ENCODE data around the gene GRIN1. TPM values are rescaled to one million over a fixed set of nuclear protein-coding genes. Genes with fewer than 3 reads are reported as not detected.

GRIN1 gene
- total and polyA plus RNA-seq, 2 donors (not counting 3 experiments of a cell fraction or from before 2014, with no cell fraction given): not detected

GRCh38 chr9:137163805-137164204, 24.9 kb downstream of the GRIN1 start:
- Histone ChIP-seq H3K9me1 (replicated peaks; ENCODE audit: control insufficient read depth, extremely low read depth, insufficient read depth, low read length) (no peaks in the 10 kb centered on the region), H3K4me3 (replicated peaks in 1 of 3; ENCODE audit: insufficient read depth in 1 of 3, low read depth in 1 of 3, low read length in 3 of 3) (no peak overlapping the region), H3K9ac (replicated peaks; ENCODE audit: extremely low read depth, insufficient read depth, low read length) (no peak overlapping the region), H3K27me3 (ENCODE audit: control insufficient read depth in 2 of 2, insufficient read depth in 2 of 2, low read length in 2 of 2) (peaks cover 27 to 31% of the 10 kb centered on the region in 2 experiments), H3K27ac (ENCODE audit: insufficient read depth, low read depth, low read length) (no peak overlapping the region), H3K4me1 (ENCODE audit: control insufficient read depth, extremely low read depth, insufficient read depth, low read length) (peaks cover 3% of the 10 kb centered on the region), H3K79me2 (ENCODE audit: control insufficient read depth, insufficient read depth, low read length) (no peaks in the 10 kb centered on the region), H3K9me3 (replicated peaks; ENCODE audit: control insufficient read depth, insufficient read depth, low read length) (no peaks in the 10 kb centered on the region), H3K36me3 (ENCODE audit: control insufficient read depth in 2 of 2, extremely low read depth in 1 of 2, insufficient read depth in 2 of 2, low read length in 2 of 2) (no peaks in the 10 kb centered on the region), H2AFZ (ENCODE audit: low read depth, low read length) (no peak overlapping the region), H3K4me2 (ENCODE audit: insufficient read depth, low read length) (no peak overlapping the region), H4K20me1 (replicated peaks; ENCODE audit: control insufficient read depth, extremely low read depth, insufficient read depth, low read length) (no peaks in the 10 kb centered on the region)
- dilution Hi-C loops (cut with MboI; ENCODE audit: extremely low pct_ligation_motif_present, low sequenced_read_pairs) (no loop called here), intact Hi-C loops (cut with micrococcal nuclease) (no loop called here)
- no peak for DNase-seq (ENCODE audit: low read depth, low spot score)
- BruUV-seq (replicated peaks): no TSS peak
- TF ChIP-seq MYC (IDR thresholded peaks at IDR 0.05; ENCODE audit: low read depth, low read length) (no peak), CTCF (IDR thresholded peaks at IDR 0.05; ENCODE audit: extremely low read depth in 1 of 2, insufficient read depth in 1 of 2, low read depth in 1 of 2, low read length in 2 of 2) (no peak), POLR2AphosphoS5 (IDR thresholded peaks at IDR 0.05; ENCODE audit: insufficient read depth, low read depth, low read length) (no peak), EZH2 (IDR thresholded peaks at IDR 0.05; ENCODE audit: borderline replicate concordance, low read depth, low read length, severe bottlenecking) (no peak), FOS (IDR thresholded peaks at IDR 0.05; ENCODE audit: borderline replicate concordance, insufficient read depth, low read length) (no peak)
- no peak for FAIRE-seq
- ChIA-PET POLR2A (interaction anchor here (0.8 kb wide), 1 partner anchor 60 kb away, joined by 4 read pairs; no protein-coding TSS in a partner anchor), CTCF (interaction anchor here (1.3 to 1.8 kb wide), 2 partner anchors 33 to 73 kb away, joined by 4 to 7 read pairs; no protein-coding TSS in a partner anchor)
